HepG2 (cell line): Measurements from ENCODE around the gene CKLF. TPM values are rescaled to one million over a fixed set of nuclear protein-coding genes. Genes with fewer than 3 reads are reported as not detected.

Experiments used
- BHLHE40 ChIP-seq: IDR thresholded peaks from 2 replicates; pipeline ENCODE4 v1.6.1; 2011; ENCODE audit warnings: low read length, improper control_type of control experiment
- ETS1 ChIP-seq: sonication (generic); formaldehyde crosslinking; IDR thresholded peaks from 2 replicates; pipeline ENCODE4 v1.4.0; 2020; ENCODE audit warnings: missing genetic modification reagents
- GLMP ChIP-seq: sonication (generic); formaldehyde crosslinking; IDR thresholded peaks from 2 replicates; pipeline ENCODE4 v1.9.0; 2021; ENCODE audit warnings: missing genetic modification reagents, mild to moderate bottlenecking, borderline replicate concordance
- GPBP1L1 ChIP-seq: sonication (generic); formaldehyde crosslinking; IDR thresholded peaks from 2 replicates; pipeline ENCODE4 v1.5.0; 2020; ENCODE audit warnings: mild to moderate bottlenecking, missing genetic modification reagents
- HIVEP1 ChIP-seq: sonication (generic); formaldehyde crosslinking; IDR thresholded peaks from 2 replicates; pipeline ENCODE4 v1.4.0; 2020; ENCODE audit warnings: mild to moderate bottlenecking, missing genetic modification reagents
- HNRNPL ChIP-seq: fragments of 200-400 bp; formaldehyde crosslinking; IDR thresholded peaks from 2 replicates; pipeline ENCODE4 v1.6.1; 2017; ENCODE audit warnings: mild to moderate bottlenecking, low read depth, low read length
- KDM4B ChIP-seq: sonication (generic); formaldehyde crosslinking; IDR thresholded peaks from 2 replicates; pipeline ENCODE4 v1.4.0; 2020; ENCODE audit warnings: missing genetic modification reagents
- KLF11 ChIP-seq: IDR thresholded peaks from 2 replicates; pipeline ENCODE4 v1.6.1; 2016; ENCODE audit warnings: missing compliant biosample characterization
- MLXIP ChIP-seq: sonication (generic); formaldehyde crosslinking; IDR thresholded peaks from 2 replicates; pipeline ENCODE4 v1.9.0; 2021; ENCODE audit warnings: missing genetic modification reagents, borderline replicate concordance
- RFX1 ChIP-seq: fragments of 450-650 bp; IDR thresholded peaks from 2 replicates; pipeline ENCODE4 v1.6.1; 2017
- STAT6 ChIP-seq: sonication (generic); formaldehyde crosslinking; IDR thresholded peaks from 2 replicates; pipeline ENCODE4 v1.4.0; 2020; ENCODE audit warnings: missing genetic modification reagents, mild to moderate bottlenecking, borderline replicate concordance
- ZFP62 ChIP-seq: sonication (generic); formaldehyde crosslinking; IDR thresholded peaks from 2 replicates; pipeline ENCODE4 v1.4.0; 2020; ENCODE audit warnings: missing genetic modification reagents
- ZNF18 ChIP-seq: sonication (generic); formaldehyde crosslinking; IDR thresholded peaks from 2 replicates; pipeline ENCODE4 v1.8.0; 2022; ENCODE audit warnings: mild to moderate bottlenecking, missing genetic modification reagents; ENCODE audit not compliant: insufficient replicate concordance
- ZNF367 ChIP-seq: sonication (generic); formaldehyde crosslinking; IDR thresholded peaks from 2 replicates; pipeline ENCODE4 v1.4.0; 2020; ENCODE audit warnings: missing genetic modification reagents, borderline replicate concordance
- ZNF619 ChIP-seq: sonication (generic); formaldehyde crosslinking; IDR thresholded peaks from 2 replicates; pipeline ENCODE4 v1.4.0; 2020; ENCODE audit warnings: mild to moderate bottlenecking, missing genetic modification reagents
- ZNF709 ChIP-seq: sonication (generic); formaldehyde crosslinking; IDR thresholded peaks from 2 replicates; pipeline ENCODE4 v1.5.0; 2020; ENCODE audit warnings: mild to moderate bottlenecking, missing genetic modification reagents
- ZNF761 ChIP-seq: sonication (generic); formaldehyde crosslinking; conservative IDR thresholded peaks from 2 replicates; pipeline ENCODE4 v1.4.0; 2020; ENCODE audit warnings: mild to moderate bottlenecking, missing genetic modification reagents
- ZNF780A ChIP-seq: sonication (generic); formaldehyde crosslinking; IDR thresholded peaks from 2 replicates; pipeline ENCODE4 v1.8.0; 2022; ENCODE audit warnings: mild to moderate bottlenecking, missing genetic modification reagents, moderate library complexity
- polyA plus RNA-seq, 8 experiments: library from polyadenylated mRNA; depleted of rRNA in 3 of 8; stranded (reverse) in 7 of 8; unstranded in 1 of 8; fragments of >200 nt; fragmentation: Illumina TruSeq in 4 of 8; extraction: Trizol in 4 of 8; gene quantifications; 2 replicates each; pipeline versions ENCODE4 v1.2.1 to v1.2.3, GENCODE V29; 2011 to 2016; ENCODE audit warnings: low read depth in 4 of 8, missing spikeins in 1 of 8, mixed read lengths in 1 of 8; ENCODE audit not compliant: insufficient read depth in 1 of 8
- total RNA-seq, 5 experiments: library from RNA; depleted of rRNA; stranded (reverse); fragments of >200 nt; fragmentation: Illumina TruSeq; extraction: Trizol; gene quantifications; 2 replicates each; pipeline ENCODE4 v1.2.3, GENCODE V29; 2016; ENCODE audit warnings: low read depth in 1 of 5

The CKLF gene
- total and polyA plus RNA-seq, 2 of the 13 experiments (the other 11 are each of a cell fraction or from before 2014, with no cell fraction given): 120 to 167 TPM

GRCh38 chr16:66552286-66553177, at the start of gene CKLF (continued):
- no peak for TF ChIP-seq GLMP (CRISPR knock-in tag)
- TF ChIP-seq ZNF367 (CRISPR knock-in tag): peak; percentile 97
- peak; percentile 99 for TF ChIP-seq ZNF761 (CRISPR knock-in tag)
- no peak for TF ChIP-seq HNRNPL
- peak; percentile 84; the same call in 1 of the 2 replicates for TF ChIP-seq KDM4B (CRISPR knock-in tag)
- peak; percentile 61; the same call in 1 of the 2 replicates for TF ChIP-seq ETS1 (CRISPR knock-in tag)
- TF ChIP-seq MLXIP (CRISPR knock-in tag): peak; percentile 86; the same call in 1 of the 2 replicates
- peak; percentile 96 for TF ChIP-seq ZNF619 (CRISPR knock-in tag)
- TF ChIP-seq KLF11 (CRISPR knock-in tag): peak; percentile 97
- TF ChIP-seq ZFP62 (CRISPR knock-in tag): no peak
- TF ChIP-seq BHLHE40: no peak
- TF ChIP-seq STAT6 (CRISPR knock-in tag): peak; percentile 97
- peak; percentile 97 for TF ChIP-seq ZNF780A (CRISPR knock-in tag)
- TF ChIP-seq ZNF18 (CRISPR knock-in tag): peak; percentile 98
- TF ChIP-seq ZNF709 (CRISPR knock-in tag): peak; percentile 99
- TF ChIP-seq GPBP1L1 (CRISPR knock-in tag): no peak
- peak; percentile 98 for TF ChIP-seq HIVEP1 (CRISPR knock-in tag)
- TF ChIP-seq RFX1: no peak
